RWPE1 (cell line): ENCODE data around the gene STARD10.
"Not testable (repeated sequence)": the region's sequence is repeated elsewhere in the genome, so short reads cannot be mapped to it uniquely, and the experiment has no call there.

Source experiments
- CTCF ChIA-PET: fragments of 350-600 bp; sonication (Branson Sonifier 250); formaldehyde crosslinking; extraction: SDS; loops from one replicate; lab custom pipeline; 2021; lab: Yijun Ruan, JAX
- POLR2A ChIA-PET: fragments of 400-600 bp; formaldehyde crosslinking; extraction: SDS; loops from one replicate; lab custom pipeline; 2020; ENCODE audit warnings: antibody characterized with exemption; ENCODE audit not compliant: low non-redundant PET; lab: Yijun Ruan, JAX
- DNase-seq: peaks from one replicate; pipeline ENCODE4 v3.0.0; 2012; ENCODE audit warnings: low spot score
- H3K27ac ChIP-seq: fragments of 450-650 bp; 2 replicates; pipeline ENCODE4 v1.5.1; 2017
- CTCF ChIP-seq: fragments of 450-650 bp; conservative IDR thresholded peaks from 2 replicates; pipeline ENCODE4 v1.5.1; 2017; ENCODE audit warnings: low read depth, mild to moderate bottlenecking

The STARD10 gene

GRCh38 chr11:72812604-72812966, 18.7 kb upstream of the STARD10 start:
- TF ChIP-seq CTCF, result no peak
- peak; percentile 22 for DNase-seq
- POLR2A ChIA-PET, result no interaction called here
- H3K27ac ChIP-seq, result peak overlapping the region; percentile 91
- CTCF ChIA-PET, result interaction anchor here (0.7 to 1.4 kb wide), 7 partner anchors 10 to 62 kb away, joined by 3 to 5 read pairs (median 3); no protein-coding TSS in a partner anchor

- CTCF ChIA-PET, result interaction anchor here (0.7 to 1.1 kb wide), 2 partner anchors 9 to 87 kb away, joined by 3 to 4 read pairs; no protein-coding TSS in a partner anchor
- POLR2A ChIA-PET, DNase-seq: not testable (repeated sequence)
- peak overlapping the region; percentile 12 for H3K27ac ChIP-seq
Measured at GRCh38 chr11:72811686-72812085, 17.8 kb upstream of the STARD10 start.

- CTCF ChIA-PET, result interaction anchor here (0.6 kb wide), 1 partner anchor 379 kb away, joined by 3 read pairs; no protein-coding TSS in a partner anchor
- POLR2A ChIA-PET, result no interaction called here
- no peak overlapping the region for H3K27ac ChIP-seq
Measured at GRCh38 chr11:72808331-72808798, 14.5 kb upstream of the STARD10 start.

GRCh38 chr11:72807792-72808191, 13.9 kb upstream of the STARD10 start:
- POLR2A ChIA-PET, result no interaction called here
- TF ChIP-seq CTCF, result no peak
- CTCF ChIA-PET, result no interaction called here
- no peak for DNase-seq
- no peak overlapping the region for H3K27ac ChIP-seq

More at GRCh38 chr11:72808331-72808798, 14.5 kb upstream of the STARD10 start:
- no peak for DNase-seq
- no peak for TF ChIP-seq CTCF

GRCh38 chr11:72807021-72807693, 13.3 kb upstream of the STARD10 start:
- no peak for DNase-seq
- POLR2A ChIA-PET, result no interaction called here
- no peak for TF ChIP-seq CTCF
- CTCF ChIA-PET, result no interaction called here
- H3K27ac ChIP-seq, result no peak overlapping the region

GRCh38 chr11:72806378-72806777, 12.5 kb upstream of the STARD10 start:
- CTCF ChIA-PET, POLR2A ChIA-PET, DNase-seq, H3K27ac ChIP-seq: not testable (repeated sequence)

GRCh38 chr11:72805216-72805615, 11.4 kb upstream of the STARD10 start:
- POLR2A ChIA-PET, result no interaction called here
- no peak for DNase-seq
- no peak overlapping the region for H3K27ac ChIP-seq
- CTCF ChIA-PET, result interaction anchor here (0.7 kb wide), 1 partner anchor 255 kb away, joined by 3 read pairs; no protein-coding TSS in a partner anchor
- no peak for TF ChIP-seq CTCF
